Measurements from ENCODE around the gene METTL8.
"Not testable (repeated sequence)": the region's sequence is repeated elsewhere in the genome, so short reads cannot be mapped to it uniquely, and the experiment has no call there.

DNA sequence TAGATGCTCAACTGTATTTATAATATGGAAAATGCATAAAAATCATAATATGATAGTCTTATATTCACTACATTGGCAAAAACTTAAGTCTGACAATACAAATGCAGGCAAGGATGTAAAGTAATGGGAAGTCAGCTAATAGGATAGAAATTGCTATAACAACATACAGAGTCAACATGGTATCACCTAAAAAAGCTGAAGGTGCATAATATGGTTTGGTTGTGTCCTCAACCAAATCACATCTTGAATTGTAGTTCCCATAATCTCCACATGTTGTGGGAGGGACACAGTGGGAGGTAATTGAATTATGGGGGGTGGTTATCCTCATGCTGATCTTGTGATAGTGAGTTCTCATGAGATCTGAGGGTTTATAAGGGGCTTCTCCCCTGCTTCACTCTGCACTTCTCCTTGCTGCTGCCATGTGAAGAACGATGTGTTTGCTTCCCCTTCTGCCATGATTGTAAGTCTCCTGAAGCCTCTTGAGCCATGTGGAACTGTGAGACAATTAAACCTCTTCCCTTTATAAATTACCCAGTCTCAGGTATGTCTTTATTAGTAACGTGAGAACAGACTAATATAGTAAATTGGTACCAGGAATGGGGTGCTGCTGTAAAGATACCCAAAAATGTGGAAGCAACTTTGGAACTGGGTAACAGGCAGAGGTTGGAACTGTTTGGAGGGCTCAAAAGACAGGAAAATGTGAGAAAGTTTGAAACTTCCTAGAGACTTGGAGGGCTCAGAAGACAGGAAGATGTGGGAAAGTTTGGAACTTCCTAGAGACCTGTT is 10.9 kb downstream of the METTL8 start:
- not testable (repeated sequence) for TF ChIP-seq SPI1, POLR2AphosphoS5, POLR2A, TAF1, POU2F2 (IDR thresholded peaks at IDR 0.05; ENCODE audit: low read depth, low read length)

Data from GM12891 (cell line).